Loucy (cell line): Measurements from ENCODE around the gene HABP4.

ENCODE experiments used
- CTCF ChIP-seq: fragments of 200-600 bp; sonication (generic); conservative IDR thresholded peaks from 2 replicates; pipeline ENCODE4 v1.5.1; 2014; ENCODE audit warnings: mild to moderate bottlenecking, antibody characterized with exemption, low read length
- EZH2phosphoT487 ChIP-seq: fragments of 200-600 bp; IDR thresholded peaks from 2 replicates; pipeline ENCODE4 v1.6.1; 2018; ENCODE audit warnings: antibody characterized with exemption, mild to moderate bottlenecking, moderate library complexity, borderline replicate concordance

GRCh38 chr9:96462541-96462940, 12.6 kb downstream of the HABP4 start:
- no peak for TF ChIP-seq CTCF
- TF ChIP-seq EZH2phosphoT487: no peak
